GM18508 (cell line): ENCODE measurements around the gene DACT3.

ENCODE experiments used
- ATAC-seq: cut with Tn5 transposase; IDR thresholded peaks from one replicate; pipeline ENCODE4 v1.9.1; 2021; ENCODE audit warnings: moderate number of reproducible peaks; ENCODE audit not compliant: insufficient read depth, unreplicated experiment

Gene DACT3, protein sequence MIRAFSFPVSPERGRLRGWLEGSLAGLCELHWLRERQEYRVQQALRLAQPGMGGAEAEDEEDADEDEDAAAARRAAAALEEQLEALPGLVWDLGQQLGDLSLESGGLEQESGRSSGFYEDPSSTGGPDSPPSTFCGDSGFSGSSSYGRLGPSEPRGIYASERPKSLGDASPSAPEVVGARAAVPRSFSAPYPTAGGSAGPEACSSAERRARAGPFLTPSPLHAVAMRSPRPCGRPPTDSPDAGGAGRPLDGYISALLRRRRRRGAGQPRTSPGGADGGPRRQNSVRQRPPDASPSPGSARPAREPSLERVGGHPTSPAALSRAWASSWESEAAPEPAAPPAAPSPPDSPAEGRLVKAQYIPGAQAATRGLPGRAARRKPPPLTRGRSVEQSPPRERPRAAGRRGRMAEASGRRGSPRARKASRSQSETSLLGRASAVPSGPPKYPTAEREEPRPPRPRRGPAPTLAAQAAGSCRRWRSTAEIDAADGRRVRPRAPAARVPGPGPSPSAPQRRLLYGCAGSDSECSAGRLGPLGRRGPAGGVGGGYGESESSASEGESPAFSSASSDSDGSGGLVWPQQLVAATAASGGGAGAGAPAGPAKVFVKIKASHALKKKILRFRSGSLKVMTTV

DNA sequence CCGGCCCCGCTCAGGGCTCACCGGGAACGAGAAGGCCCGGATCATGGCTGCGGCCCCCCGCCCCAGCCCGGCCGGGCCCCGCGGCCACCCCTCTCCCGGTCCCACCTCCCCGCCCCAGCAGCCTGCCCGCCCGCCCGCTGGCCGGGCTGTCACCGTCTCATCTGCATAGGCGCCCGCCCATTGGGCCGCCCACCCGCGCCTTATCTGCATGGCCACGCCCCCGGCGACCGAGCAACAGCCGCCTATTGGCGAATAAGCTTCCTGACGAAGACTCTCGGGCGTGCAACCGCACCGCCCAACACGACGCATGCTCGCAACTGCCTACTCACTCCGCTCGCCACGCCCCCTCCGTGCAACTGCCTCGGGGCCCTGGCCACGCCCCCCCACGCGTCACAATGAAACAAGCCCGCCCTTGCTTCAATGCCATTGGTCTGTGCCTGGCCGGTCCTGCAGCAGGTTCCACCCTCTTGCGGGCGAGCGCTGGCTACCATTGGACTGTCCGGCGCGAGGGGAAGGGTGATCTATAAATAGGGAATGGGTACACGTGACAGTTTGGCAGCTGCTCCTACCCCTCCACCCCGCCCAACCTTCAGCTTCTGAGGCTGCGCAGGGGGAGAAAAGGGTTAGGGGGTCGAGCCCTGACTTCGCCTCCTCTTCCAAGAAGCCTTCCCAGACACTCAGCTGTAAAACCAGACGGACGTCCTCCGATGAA lies at the start of gene DACT3:
DACT3 (minus strand) TSS at position 163 of the 712 bp plus-strand sequence; CDS start at position 45, 118 bp downstream.
- ATAC-seq: peak; percentile 76

DNA sequence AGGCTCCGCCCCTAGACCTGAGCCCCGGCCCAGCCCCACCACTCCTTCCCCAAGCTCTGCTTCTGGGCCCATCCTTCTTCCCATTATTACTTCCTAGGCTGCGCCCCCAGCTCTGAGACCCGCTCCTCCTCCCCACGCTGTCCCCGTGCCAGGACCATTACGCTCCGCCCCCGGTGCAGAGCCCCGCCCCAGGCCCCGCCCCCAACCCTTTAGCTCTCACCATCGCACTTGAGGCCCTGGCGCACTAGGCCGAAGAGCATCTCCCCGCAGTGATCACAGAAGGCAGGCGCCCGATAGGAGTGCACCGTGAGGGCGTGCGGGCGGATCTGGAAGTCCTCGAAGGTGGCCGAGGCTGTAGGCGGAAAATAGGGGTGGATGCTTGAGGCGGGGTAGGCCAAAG lies 49.7 kb upstream of the DACT3 start:
- ATAC-seq: no peak

DNA sequence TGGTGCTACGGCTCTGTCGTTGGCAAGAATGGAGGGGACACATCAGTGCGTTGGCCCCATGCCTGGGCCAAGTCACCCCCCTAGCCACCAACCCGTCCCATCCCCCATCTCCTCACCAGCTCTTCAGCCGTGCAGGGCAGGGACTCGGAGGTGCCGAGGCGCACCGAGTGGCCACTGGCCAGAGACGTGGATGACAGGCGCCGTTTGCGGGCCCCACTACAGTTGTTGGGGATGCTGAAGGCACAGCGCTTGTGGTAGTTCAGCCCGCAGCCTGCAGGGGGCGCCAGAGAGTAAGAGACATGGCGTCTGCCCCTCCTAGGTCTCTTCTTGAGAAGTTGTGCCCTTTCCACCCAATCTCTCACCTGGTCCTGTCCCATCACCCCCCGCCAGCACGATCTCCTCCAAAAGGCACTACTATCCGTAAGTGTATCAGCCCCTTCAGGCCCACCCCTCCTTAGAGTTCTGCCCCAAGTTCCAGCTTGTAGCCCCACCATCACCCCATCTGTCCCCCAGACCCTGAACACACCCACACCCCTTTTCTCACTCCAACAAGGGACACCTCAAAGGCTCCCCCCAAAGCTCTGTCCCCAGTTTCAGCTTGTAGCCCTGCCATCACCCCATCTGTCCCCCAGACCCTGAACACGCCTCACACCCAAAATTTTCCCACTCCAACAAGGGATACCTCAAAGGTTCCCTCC lies 43.5 kb upstream of the DACT3 start:
- ATAC-seq: no peak

DNA sequence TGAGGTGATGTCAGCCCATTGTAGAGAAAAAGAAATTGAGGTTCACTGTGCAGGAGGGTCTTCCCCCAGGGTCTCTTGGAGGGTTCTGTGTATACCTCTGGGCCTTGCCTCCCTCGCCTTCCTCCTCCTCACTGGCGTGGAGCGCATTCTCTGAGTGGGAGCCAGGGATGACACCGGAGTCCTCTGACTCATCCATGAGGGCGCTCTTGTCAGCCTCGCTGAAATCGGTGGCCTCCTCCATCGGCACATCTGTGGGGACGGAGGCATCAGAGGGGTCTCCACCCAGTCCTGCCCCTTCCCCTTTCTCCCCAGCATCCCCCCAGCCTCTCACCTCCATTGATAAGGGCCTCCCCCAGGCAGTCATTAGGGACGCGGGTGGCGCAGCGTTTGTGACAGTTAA lies 39.7 kb upstream of the DACT3 start:
- ATAC-seq: no peak

DNA sequence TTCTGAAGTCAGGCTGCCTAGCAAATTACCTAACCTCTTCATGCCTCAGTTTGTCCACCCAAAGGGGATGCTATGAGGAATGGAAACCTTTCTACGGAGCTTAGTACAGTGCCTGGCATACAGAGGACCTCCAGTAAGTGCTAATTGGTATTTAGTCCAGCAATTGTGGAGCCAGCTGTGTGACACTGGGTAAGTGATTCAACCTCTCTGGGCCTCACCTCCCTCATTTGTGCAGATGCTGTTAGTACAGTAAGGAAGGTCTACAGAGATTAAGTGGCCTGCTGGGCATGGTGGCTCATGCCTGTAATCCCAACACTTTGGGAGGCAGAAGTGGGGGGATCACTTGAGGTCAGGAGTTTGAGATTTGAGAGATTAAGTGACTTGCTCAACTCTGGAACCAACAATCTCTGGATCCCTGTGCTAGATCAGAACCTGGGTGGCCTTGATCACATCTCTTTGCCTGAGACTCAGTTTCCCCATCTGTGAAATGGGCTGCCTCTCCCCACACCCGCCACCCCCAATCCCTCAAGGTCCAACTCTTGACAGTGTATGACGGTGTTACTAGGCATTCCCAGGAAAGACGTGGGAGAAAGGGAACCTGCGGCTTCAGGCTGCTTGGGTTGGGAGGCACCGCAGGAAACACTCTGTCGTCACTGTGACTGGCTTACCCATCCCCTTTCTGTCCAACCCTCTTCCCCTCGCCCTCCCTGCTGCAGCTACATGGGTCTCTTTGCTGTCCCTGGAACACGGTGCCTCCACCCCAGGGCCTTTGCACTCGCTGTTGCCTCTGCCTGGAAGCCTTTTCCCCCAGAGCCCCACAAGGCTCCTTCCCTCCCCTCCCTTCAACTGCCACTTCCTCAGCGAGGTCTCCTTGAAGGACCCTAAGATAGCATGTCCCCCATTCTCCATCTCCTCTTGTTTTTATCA lies 37.7 kb upstream of the DACT3 start:
- ATAC-seq: no peak

DNA sequence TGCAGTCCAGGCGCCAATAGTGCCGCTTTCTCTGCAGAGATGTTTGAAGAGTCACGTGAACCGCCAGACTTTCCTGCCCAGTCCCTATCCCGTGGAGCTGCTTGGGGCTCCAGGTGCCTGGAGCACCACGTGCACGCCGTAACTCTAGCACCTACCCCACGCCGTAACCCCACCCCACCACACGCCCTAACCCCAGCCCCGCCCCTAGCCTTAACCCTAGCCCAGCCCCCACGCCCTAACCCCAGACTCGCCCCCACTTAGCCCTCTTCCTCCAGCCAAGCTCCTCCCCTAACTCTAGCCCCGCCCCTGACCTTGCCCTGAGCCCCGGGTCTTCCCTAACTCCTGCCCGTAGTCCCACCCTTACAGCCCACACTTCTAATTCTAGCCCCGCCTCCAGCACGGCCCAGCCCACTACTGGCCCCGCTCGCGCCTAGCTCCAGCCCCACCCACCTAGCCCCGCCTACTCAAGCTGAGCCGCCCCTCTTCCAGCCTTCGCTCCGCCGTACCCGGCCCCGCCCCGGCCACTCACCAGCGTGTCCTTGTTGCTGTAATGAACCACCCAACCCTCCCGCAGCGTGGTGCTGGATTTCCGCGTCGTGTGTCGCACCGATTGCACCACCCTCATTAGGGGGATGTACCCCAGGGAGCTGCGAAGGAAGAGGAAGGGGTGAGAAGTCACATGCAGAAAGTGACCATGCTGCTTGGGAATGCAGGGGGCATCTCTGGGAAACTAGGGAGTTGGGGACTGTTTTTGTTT lies 36.4 kb upstream of the DACT3 start:
- no peak for ATAC-seq

DNA sequence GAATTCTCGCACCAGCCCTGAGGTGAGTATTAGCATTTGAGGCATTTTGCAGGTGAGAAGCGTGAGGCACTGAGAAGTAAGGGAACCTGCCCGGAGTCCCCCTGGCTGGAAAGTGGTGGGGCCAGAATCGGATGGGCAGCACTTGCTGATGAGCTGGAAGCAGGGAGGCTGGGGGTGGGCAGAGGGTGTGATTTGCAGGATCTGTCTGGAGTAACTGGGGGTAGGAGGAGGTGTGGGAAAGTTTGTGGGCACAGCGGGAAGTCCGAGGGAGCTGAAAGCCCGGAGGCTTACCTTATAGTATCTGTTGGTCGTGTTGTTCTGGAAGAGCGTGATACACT lies 35.9 kb upstream of the DACT3 start:
- no peak for ATAC-seq

DNA sequence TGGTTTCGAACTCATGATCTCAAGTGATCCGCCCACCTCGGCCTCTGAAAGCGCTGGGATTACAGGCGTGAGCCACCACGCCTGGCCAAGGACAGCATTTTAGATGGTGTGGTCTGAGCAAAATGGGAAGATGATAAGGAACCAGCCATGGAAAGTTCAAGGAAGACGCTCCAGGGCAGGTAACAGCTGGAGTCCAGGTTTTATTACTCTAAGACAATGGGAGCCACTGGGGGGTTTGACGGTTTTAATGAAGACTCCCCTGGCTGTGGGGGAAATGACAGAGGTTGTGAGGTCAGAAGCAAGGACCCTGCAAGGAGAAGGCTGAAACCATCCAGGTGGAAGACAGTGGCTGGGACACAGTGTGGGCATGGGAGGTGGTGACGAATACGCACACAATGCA lies 35.1 kb upstream of the DACT3 start:
- no peak for ATAC-seq

DNA sequence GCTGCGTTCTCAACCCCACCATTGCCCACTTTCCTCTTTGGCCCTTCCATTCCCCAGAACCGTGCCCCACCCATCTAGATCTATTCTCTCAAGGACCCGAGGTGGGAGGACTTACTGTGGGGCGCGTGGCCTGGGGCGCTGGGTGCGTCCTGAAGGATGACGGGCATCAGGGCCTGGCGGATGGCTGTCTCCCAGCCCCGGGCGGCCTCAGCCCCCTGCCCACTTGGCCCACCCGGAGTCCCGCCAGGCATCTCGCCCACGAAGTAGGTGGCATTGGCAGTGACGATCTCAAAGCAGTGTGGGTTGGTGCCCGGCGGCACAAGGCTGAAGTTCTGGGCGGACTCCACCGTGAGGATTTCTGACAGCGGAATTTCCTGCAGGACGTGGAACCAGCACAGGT lies 32.8 kb upstream of the DACT3 start:
- ATAC-seq: no peak

DNA sequence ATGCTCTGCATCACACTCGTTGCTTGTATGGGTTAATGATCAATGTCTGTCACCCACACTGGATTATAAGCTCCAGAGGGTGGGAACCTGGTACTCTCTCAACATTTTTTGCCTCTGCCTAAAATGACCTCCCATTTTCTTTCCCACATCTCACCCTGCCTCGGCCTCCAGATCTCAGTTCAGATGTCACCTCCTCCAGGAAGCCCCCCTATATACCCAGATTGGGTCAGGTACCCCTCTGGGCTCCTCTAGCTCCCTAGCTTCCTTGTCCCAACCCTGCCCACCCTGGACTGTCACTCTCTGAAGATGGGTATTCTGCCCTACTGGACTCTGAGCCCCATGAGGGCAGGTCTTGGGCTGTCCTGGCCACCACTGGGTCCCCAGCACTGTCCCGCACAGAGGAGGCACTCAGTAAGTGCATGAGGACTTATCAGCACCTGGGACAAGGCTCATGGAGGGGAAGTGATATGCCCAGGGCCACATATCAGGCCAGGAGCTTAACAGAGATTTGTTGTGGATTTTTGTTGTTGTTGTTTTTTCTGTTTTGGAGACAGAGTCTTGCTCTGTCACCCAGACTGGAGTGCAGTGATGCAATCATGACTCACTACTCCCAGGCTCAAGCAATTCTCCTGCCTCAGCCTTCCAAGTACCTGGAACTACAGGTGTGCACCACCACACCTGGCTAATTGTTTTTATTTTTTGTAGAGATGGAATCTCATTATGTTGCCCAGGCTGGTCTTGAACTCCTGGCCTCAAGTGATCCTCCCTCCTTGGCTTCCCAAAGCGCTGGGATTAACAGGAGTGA lies 32.1 kb upstream of the DACT3 start:
- ATAC-seq: no peak

DNA sequence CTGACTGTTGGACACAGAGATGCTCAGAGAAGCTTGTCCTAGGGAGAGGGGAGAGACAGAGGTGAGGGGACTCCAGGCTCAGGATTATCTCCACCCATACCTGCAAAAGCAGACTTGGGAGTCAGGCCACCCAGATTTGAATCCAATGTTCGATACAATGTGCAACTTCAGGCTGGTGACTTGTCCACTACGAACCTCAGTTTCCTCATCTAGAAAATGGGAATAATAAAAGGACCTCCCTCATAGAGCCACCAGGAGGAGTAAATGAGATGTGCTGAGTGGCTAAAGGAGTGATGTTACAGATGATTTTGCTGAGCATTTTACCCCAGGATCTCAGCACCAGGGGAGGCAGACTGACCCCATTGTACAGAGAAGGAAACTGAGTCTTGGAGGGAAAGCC lies 31.0 kb upstream of the DACT3 start:
- ATAC-seq: no peak

DNA sequence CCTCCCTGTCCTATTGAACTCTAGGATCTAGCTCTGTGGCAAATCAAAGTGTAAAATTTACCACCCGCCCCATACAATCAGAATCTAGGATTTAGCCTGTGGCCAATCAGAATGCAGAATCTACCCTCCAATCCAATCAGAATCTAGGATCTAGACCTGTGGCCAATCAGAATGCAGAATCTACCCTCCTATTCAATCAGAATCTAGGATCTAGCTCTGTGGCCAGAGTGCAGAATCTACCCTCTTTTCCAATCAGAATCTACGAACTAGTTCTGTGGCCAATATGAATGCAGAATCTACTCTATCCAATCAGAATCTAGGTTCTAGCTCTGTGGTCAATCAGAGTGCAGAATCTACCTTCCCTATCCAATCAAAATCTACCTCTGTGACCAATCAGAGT lies 30.1 kb upstream of the DACT3 start:
- ATAC-seq: no peak

DNA sequence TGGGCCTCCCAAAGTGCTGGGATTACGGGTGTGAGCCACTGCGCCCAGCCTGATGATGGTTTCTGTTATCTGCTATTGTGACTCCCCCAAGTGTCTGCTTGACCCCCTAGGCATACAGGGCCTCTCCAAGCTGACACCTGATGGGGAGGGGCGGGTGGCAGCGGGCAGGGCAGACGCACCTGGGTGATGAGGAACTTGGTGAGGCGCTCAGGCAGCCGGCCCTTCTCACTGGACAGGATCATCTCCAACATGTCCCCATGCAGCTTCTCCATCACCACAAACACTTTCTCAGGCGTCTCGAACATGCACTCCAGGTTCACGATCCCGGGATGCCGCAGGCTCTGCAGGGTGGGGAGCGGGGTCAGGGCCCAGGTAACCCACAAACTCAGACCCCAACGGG lies 28.4 kb upstream of the DACT3 start:
- ATAC-seq: no peak

DNA sequence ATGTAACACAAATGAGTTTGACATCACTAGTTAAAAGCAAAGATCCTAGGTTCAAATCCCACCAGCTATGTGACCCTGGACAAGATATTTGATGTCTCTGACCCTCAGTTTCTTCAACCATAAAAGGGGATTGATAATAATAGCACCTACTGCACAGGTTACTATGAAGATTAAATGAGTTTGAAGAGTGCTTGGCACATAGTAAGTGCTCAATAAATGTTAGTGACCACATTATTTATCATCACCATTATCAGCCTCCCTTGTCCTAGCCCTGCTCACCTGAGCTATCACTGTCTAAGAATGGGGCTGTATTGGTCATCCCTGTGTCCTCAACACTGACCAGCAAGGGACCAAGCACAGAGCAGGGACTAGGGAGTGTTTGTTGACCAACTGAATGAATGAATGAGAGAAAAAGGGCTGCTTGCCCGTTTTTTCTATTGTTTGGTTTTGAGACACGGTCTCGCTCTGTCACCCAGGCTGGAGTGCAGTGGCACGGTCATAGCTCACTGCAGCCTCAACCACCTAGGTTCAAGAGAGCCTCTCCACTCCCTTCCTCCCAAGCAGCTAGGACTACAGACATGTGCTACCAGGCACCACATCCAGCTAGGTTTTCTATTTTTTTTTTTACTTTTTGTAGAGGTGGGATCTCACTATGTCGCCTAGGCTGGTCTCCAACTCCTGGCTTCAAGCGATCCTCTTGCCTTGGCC lies 26.6 kb upstream of the DACT3 start:
- ATAC-seq: no peak

DNA sequence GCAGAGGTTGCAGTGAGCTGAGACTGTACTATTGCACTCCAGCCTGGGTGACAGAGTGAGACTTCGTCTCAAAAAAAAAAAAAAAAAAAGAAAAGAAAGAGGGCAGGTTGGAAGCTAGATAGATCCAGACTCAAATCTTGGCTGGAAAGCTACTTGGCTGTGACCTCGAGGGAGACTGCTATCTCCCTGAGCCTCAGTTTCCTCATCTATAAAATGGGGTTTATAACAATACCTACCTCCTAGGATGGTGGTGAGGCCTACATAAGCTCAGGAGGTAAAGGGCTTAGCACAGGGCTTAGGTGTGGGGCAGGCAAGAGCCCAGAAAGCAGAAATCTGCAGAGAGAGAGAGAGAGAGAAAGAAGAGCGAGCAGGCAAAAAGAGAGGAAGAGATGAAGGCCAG lies 24.2 kb upstream of the DACT3 start:
- ATAC-seq: no peak

DNA sequence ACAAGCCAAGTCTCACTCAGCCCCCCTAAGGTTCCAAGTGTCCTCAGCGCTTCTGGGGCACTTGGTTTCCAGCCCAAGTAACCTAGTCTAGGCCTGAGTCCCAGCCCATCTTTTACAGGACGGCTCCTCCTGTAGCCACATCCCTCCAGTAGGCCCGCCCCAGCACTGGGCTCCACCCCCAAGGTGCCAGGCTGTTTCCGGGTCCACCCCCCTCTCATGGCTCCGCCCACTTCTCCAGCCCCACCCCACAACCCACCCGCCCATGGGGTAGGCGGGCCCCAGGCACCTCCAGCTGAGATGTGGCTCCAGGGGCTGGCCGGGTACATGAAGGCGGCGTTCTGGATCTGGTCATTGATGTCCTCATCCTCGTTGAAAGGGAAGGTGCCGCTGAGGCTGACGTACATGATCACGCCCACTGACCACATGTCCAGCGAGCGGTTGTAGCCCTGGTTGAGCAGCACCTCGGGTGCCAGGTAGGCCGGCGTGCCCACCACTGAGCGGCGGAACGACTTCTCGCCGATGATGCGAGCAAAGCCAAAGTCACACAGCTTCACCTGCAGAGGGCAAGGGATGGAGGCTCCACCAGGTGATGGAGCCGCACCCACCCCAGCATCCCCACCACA lies 17.2 kb upstream of the DACT3 start:
- no peak for ATAC-seq

DNA sequence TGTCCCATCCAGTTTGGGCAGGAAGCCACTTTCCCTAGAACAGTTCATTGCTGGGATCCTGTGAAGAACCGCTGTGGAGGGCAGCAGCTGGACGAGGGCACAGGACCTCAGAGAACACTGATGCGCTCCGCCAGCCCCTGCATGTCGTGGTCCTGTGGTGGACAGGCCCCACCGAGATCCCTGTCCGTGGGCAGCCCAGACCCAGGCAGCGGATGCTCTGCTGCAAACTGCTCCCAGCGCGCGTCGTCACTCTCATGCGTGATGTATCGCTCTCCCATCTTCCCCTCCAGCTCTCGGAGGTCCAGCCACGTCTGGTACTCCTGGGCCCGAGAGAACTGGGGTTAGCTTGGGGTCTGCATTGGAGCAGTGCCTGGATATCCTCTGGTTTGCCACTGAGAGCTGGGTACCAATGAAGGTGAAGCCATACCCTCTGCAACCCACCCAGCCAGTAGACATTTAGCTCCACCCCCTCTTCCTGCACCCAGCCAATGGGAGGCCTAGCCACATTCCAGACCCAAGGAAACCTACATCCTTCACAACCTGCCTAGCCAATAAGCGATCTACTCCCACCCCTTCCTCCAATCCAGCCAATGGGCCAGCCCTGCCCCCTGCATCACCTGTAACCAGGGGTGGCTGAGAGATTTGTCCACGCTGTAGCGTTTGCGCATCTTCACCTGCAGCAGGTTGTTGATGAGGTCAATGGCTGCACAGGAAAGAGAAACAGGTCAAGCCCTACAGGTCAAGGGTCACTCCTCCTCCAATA lies 13.6 kb upstream of the DACT3 start:
- ATAC-seq: no peak
